WTC11 (cell line): ENCODE results near the gene IGSF9B. TPM values are rescaled to one million over a fixed set of nuclear protein-coding genes. Genes with fewer than 3 reads are reported as not detected.

Experiments
- ATAC-seq: fragments of 200-7000 bp; cut with Tn5 transposase; 2 replicates; pipeline ENCODE4 v1.10.0; 2021; ENCODE audit warnings: mild to moderate bottlenecking, moderate library complexity
- CTCF ChIA-PET: fragments of 300-600 bp; sonication (Branson Sonifier 250); formaldehyde crosslinking; loops from one replicate; lab custom pipeline; 2021; ENCODE audit warnings: antibody characterized with exemption; lab: Charles Lee
- POLR2A ChIA-PET: fragments of 350-600 bp; sonication (Branson Sonifier 250); formaldehyde crosslinking; loops from one replicate; lab custom pipeline; 2021; ENCODE audit warnings: antibody characterized with exemption; lab: Charles Lee
- DNase-seq: peaks from one replicate; pipeline ENCODE4 v3.0.0; 2021; ENCODE audit warnings: low spot score
- H3K27ac Mint-ChIP-seq: 2 replicates; pipeline ENCODE4 v1.8.0; 2021; ENCODE audit warnings: mixed read lengths
- H3K27me3 Mint-ChIP-seq: 2 replicates; pipeline ENCODE4 v1.8.0; 2021; ENCODE audit warnings: low read depth, mild to moderate bottlenecking, moderate library complexity, mixed read lengths
- H3K36me3 Mint-ChIP-seq: 2 replicates; pipeline ENCODE4 v1.8.0; 2021; ENCODE audit warnings: mixed read lengths
- H3K4me1 Mint-ChIP-seq: 2 replicates; pipeline ENCODE4 v1.8.0; 2022; ENCODE audit warnings: mixed read lengths
- H3K4me3 Mint-ChIP-seq: 2 replicates; pipeline ENCODE4 v1.8.0; 2021; ENCODE audit warnings: mild to moderate bottlenecking, moderate library complexity, mixed read lengths
- H3K9me3 Mint-ChIP-seq: 2 replicates; pipeline ENCODE4 v1.8.0; 2021; ENCODE audit warnings: mixed read lengths
- ATF1 ChIP-seq: sonication (generic); formaldehyde crosslinking; IDR thresholded peaks from 2 replicates; pipeline ENCODE4 v1.8.1; 2023; ENCODE audit warnings: mild to moderate bottlenecking, moderate library complexity, missing genetic modification reagents
- CBFB ChIP-seq: sonication (generic); formaldehyde crosslinking; IDR thresholded peaks from 2 replicates; pipeline ENCODE4 v1.8.1; 2022; ENCODE audit warnings: mild to moderate bottlenecking, low read depth, missing genetic modification reagents
- CREB1 ChIP-seq: sonication (generic); formaldehyde crosslinking; IDR thresholded peaks from 2 replicates; pipeline ENCODE4 v1.8.0; 2023; ENCODE audit warnings: mild to moderate bottlenecking, missing genetic modification reagents
- ESRRA ChIP-seq: sonication (generic); formaldehyde crosslinking; IDR thresholded peaks from 2 replicates; pipeline ENCODE4 v1.8.1; 2022; ENCODE audit warnings: mild to moderate bottlenecking, missing genetic modification reagents, borderline replicate concordance
- FOXJ3 ChIP-seq: sonication (generic); formaldehyde crosslinking; IDR thresholded peaks from 2 replicates; pipeline ENCODE4 v1.9.0; 2021; ENCODE audit warnings: missing genetic modification reagents, mild to moderate bottlenecking, borderline replicate concordance
- MAX ChIP-seq: sonication (generic); formaldehyde crosslinking; IDR thresholded peaks from 2 replicates; pipeline ENCODE4 v1.8.0; 2022; ENCODE audit warnings: mild to moderate bottlenecking, missing genetic modification reagents
- MLX ChIP-seq: sonication (generic); formaldehyde crosslinking; IDR thresholded peaks from 2 replicates; pipeline ENCODE4 v1.8.1; 2023; ENCODE audit warnings: mild to moderate bottlenecking, missing genetic modification reagents, moderate library complexity
- MXD4 ChIP-seq: fragments of 250-450 bp; sonication (Bioruptor Pico); IDR thresholded peaks from 2 replicates; pipeline ENCODE4 v1.8.0; 2021; ENCODE audit warnings: mild to moderate bottlenecking, moderate library complexity, borderline replicate concordance
- NR2C2 ChIP-seq: sonication (generic); formaldehyde crosslinking; IDR thresholded peaks from 2 replicates; pipeline ENCODE4 v1.8.0; 2022; ENCODE audit warnings: mild to moderate bottlenecking, missing genetic modification reagents
- OVOL2 ChIP-seq: fragments of 250-450 bp; sonication (Bioruptor Pico); IDR thresholded peaks from 2 replicates; pipeline ENCODE4 v1.9.0; 2021; ENCODE audit warnings: mild to moderate bottlenecking, borderline replicate concordance
- PREB ChIP-seq: sonication (generic); formaldehyde crosslinking; IDR thresholded peaks from 2 replicates; pipeline ENCODE4 v1.8.1; 2022; ENCODE audit warnings: mild to moderate bottlenecking, missing genetic modification reagents, moderate library complexity, borderline replicate concordance
- SP1 ChIP-seq: sonication (generic); formaldehyde crosslinking; conservative IDR thresholded peaks from 2 replicates; pipeline ENCODE4 v1.8.1; 2022; ENCODE audit warnings: missing genetic modification reagents
- USF1 ChIP-seq: sonication (generic); formaldehyde crosslinking; IDR thresholded peaks from 2 replicates; pipeline ENCODE4 v1.8.0; 2022; ENCODE audit warnings: mild to moderate bottlenecking, missing genetic modification reagents
- ZNF317 ChIP-seq: sonication (generic); formaldehyde crosslinking; IDR thresholded peaks from 2 replicates; pipeline ENCODE4 v1.8.1; 2023; ENCODE audit warnings: low read depth, mild to moderate bottlenecking, moderate library complexity, missing genetic modification reagents, borderline replicate concordance
- ZNF423 ChIP-seq: fragments of 250-450 bp; sonication (Bioruptor Pico); IDR thresholded peaks from 2 replicates; pipeline ENCODE4 v2.1.2; 2022; ENCODE audit warnings: mild to moderate bottlenecking, moderate library complexity
- total RNA-seq: library from RNA; stranded (reverse); gene quantifications from 3 replicates; pipeline ENCODE4 v1.2.3, GENCODE V29; 2021
- TF ChIP-seq, protein P1 (sequence below): fragments of 250-450 bp; sonication (Bioruptor Pico); IDR thresholded peaks from 2 replicates; pipeline ENCODE4 v1.8.0; 2021; ENCODE audit warnings: mild to moderate bottlenecking

IGSF9B gene
- total RNA-seq, 1 experiment from 2014 or later = 52.7 TPM

GRCh38 chr11:133985981-133986944 lies 29.5 kb upstream of the IGSF9B start:
- Mint-ChIP-seq H3K4me3 (no peak overlapping the region), H3K36me3 (no peaks in the 10 kb centered on the region), H3K27me3 (no peaks in the 10 kb centered on the region; the same call in 1 of the 2 replicates), H3K9me3 (no peaks in the 10 kb centered on the region), H3K4me1 (no peaks in the 10 kb centered on the region), H3K27ac (0 out of 2 replicates have a peak overlapping the region, but pooled peaks have one; percentile 41)
- no peak for DNase-seq
- TF ChIP-seq ZNF423 (CRISPR knock-in tag) (no peak), MLX (CRISPR knock-in tag) (no peak), USF1 (CRISPR knock-in tag) (no peak), PREB (CRISPR knock-in tag) (no peak), MAX (CRISPR knock-in tag) (no peak), CREB1 (CRISPR knock-in tag) (no peak), OVOL2 (CRISPR knock-in tag) (no peak)
- POLR2A ChIA-PET = interaction anchor here (0.9 kb wide), 1 partner anchor 30 kb away, joined by 3 read pairs; the partner anchor contains the start of gene IGSF9B
- CTCF ChIA-PET = interaction anchor here (1.2 to 2.5 kb wide), 3 partner anchors 45 to 64 kb away, joined by 3 to 11 read pairs (median 3); no protein-coding TSS in a partner anchor
- ATAC-seq = no peak

DNA sequence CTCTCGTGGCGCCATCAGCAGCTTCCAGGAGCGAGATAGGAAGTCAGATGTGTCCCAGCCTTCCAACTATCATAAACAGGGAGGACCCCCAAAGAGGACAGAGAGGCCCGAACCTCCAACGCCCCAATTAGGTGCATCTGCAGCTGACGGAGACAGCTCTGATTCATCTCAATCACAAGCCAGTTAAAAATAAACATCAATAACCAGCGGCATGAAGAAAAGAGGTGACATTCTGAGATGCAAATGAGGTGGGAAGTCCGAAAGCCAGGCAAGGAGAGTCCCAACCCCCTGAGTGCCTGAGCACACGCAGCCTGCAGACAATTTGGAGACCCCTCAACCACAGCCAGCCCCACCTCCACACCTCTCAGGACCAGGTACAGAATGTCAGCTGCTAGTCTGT lies 28.1 kb upstream of the IGSF9B start:
- H3K4me1 Mint-ChIP-seq = no peaks in the 10 kb centered on the region
- DNase-seq (no peak), ATAC-seq (no peak)
- no peaks in the 10 kb centered on the region for H3K36me3 Mint-ChIP-seq
- H3K27ac Mint-ChIP-seq = no peak overlapping the region
- H3K4me3 Mint-ChIP-seq = no peak overlapping the region
- no peak for TF ChIP-seq ATF1
- CTCF ChIA-PET = interaction anchor here (2.5 kb wide), 1 partner anchor 57 kb away, joined by 11 read pairs; no protein-coding TSS in a partner anchor
- no peaks in the 10 kb centered on the region for H3K9me3 Mint-ChIP-seq
- H3K27me3 Mint-ChIP-seq = no peaks in the 10 kb centered on the region; the same call in 1 of the 2 replicates
- POLR2A ChIA-PET = no interaction called here

DNA sequence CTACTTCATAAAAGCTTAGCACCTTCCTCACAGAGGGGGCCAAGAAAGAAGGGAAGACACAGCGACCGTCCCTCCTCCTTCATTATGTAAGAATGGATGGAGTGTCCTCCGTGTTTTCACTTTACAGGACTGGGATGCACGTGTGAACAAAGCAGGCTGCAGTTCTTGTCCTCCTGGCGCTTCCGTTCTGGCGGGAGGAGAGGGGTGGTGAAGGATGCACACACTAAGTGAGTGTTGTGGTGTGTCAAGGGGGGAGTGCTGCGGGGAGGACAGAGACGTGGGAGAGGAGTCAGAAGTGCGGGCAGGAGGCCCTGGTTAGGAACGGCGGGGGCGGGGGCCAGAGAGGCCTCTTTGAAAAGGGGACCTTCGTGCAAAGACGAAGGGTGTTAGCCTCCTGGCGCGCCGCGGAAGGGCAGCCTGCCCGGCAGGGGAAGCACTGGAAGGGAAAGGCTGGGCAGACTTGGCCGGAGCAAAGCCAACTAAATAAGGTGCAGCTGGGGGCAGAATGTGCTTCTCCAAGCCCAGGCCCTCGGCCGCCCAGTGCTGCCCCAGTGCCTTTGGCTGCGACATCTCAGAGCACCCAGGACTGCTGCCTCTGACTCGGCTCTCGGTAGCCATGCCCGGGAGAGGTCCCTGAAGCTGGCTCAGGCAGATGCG lies 27.0 kb upstream of the IGSF9B start:
- TF ChIP-seq MXD4 (CRISPR knock-in tag) (no peak), ESRRA (CRISPR knock-in tag) (no peak), ZNF317 (CRISPR knock-in tag) (no peak), SP1 (no peak), NR2C2 (no peak), FOXJ3 (CRISPR knock-in tag) (no peak), CBFB (no peak)
- TF ChIP-seq, protein P1, sequence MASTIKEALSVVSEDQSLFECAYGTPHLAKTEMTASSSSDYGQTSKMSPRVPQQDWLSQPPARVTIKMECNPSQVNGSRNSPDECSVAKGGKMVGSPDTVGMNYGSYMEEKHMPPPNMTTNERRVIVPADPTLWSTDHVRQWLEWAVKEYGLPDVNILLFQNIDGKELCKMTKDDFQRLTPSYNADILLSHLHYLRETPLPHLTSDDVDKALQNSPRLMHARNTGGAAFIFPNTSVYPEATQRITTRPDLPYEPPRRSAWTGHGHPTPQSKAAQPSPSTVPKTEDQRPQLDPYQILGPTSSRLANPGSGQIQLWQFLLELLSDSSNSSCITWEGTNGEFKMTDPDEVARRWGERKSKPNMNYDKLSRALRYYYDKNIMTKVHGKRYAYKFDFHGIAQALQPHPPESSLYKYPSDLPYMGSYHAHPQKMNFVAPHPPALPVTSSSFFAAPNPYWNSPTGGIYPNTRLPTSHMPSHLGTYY = no peak
- Mint-ChIP-seq H3K9me3 (no peaks in the 10 kb centered on the region), H3K4me1 (no peaks in the 10 kb centered on the region), H3K27ac (no peak overlapping the region), H3K36me3 (no peaks in the 10 kb centered on the region), H3K27me3 (no peaks in the 10 kb centered on the region; the same call in 1 of the 2 replicates), H3K4me3 (no peak overlapping the region)
- no peak for ATAC-seq
- POLR2A ChIA-PET = no interaction called here
- CTCF ChIA-PET = interaction anchor here (1.0 kb wide), 1 partner anchor 56 kb away, joined by 3 read pairs; no protein-coding TSS in a partner anchor
- DNase-seq = no peak
